ENCODE measurements around the gene ARHGEF28. TPM values are rescaled to one million over a fixed set of nuclear protein-coding genes. Genes with fewer than 3 reads are reported as not detected.

Gene ARHGEF28
- total RNA-seq, 4 donors from 2014 or later: 16.9 to 29.7 (median 25.7) TPM

- WGBS, 2 donors (ENCODE audit: low coverage in 1 of 2): 90 to 100% methylated on average over 1 to 2 of the region's 2 CpGs
- TF ChIP-seq EP300 (IDR thresholded peaks at IDR 0.05) (no peak), POLR2A (IDR thresholded peaks at IDR 0.05) (no peak), POLR2AphosphoS5 (IDR thresholded peaks at IDR 0.05) (no peak), CTCF (IDR thresholded peaks at IDR 0.05) (no peak)
- no peak overlapping the region for H3K27ac ChIP-seq
- H3K4me1 ChIP-seq: no peaks in the 10 kb centered on the region
- H3K9me3 ChIP-seq: no peaks in the 10 kb centered on the region
- H3K4me3 ChIP-seq: no peak overlapping the region
- H3K36me3 ChIP-seq: peaks cover 0 to 7% of the 10 kb centered on the region in 2 donors
- no peaks in the 10 kb centered on the region for H3K27me3 ChIP-seq
- no peak for ATAC-seq
These were observed 182.9 kb downstream of the ARHGEF28 start for GRCh38 chr5:73808911-73809310.

DNA sequence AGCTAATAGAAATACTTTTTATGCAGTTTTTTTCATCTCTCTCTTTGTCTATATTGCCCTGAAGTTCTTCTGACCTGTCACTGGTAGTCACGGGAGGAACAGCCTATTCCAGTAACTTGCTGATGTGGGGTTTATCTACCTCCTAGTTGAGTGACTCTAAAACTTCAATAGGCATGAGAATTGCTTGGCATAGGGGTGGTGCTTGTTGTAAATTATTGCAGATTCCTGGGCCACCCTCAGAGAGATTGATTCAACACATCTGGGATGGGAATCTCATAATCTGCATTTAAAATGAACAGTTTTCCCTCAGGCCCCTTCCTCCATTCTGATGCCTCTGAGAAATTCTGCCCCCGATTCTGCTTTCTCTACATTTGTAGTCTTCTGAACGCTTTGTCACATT lies 184.4 kb downstream of the ARHGEF28 start:
- H3K27ac ChIP-seq: no peak overlapping the region

GRCh38 chr5:73812457-73812856 lies 186.5 kb downstream of the ARHGEF28 start:
- no peak for ATAC-seq
- WGBS, 2 donors (ENCODE audit: low coverage in 1 of 2): 77 to 79% methylated on average over 4 to 5 of the region's 6 CpGs
- no peak overlapping the region for H3K27ac ChIP-seq

More for the DNA sequence above, 184.4 kb downstream of the ARHGEF28 start:
- TF ChIP-seq CTCF (IDR thresholded peaks at IDR 0.05) (no peak), POLR2A (IDR thresholded peaks at IDR 0.05) (no peak), EP300 (IDR thresholded peaks at IDR 0.05) (no peak), POLR2AphosphoS5 (IDR thresholded peaks at IDR 0.05) (no peak)
- no peaks in the 10 kb centered on the region for H3K9me3 ChIP-seq
- no peak for ATAC-seq
- H3K4me1 ChIP-seq: no peaks in the 10 kb centered on the region
- 88 to 91% methylated on average over 3 of the region's 3 CpGs for WGBS, 2 donors (ENCODE audit: low coverage in 1 of 2)
- peaks cover 0 to 7% of the 10 kb centered on the region in 2 donors for H3K36me3 ChIP-seq
- no peak overlapping the region for H3K4me3 ChIP-seq
- no peaks in the 10 kb centered on the region for H3K27me3 ChIP-seq

GRCh38 chr5:73812962-73813588 lies 187.1 kb downstream of the ARHGEF28 start:
- H3K27me3 ChIP-seq: no peaks in the 10 kb centered on the region
- no peak overlapping the region for H3K4me3 ChIP-seq
- H3K36me3 ChIP-seq: peaks cover 0 to 7% of the 10 kb centered on the region in 2 donors
- ATAC-seq: no peak
- H3K9me3 ChIP-seq: no peaks in the 10 kb centered on the region
- no peaks in the 10 kb centered on the region for H3K4me1 ChIP-seq
- no peak overlapping the region for H3K27ac ChIP-seq
- TF ChIP-seq EP300 (IDR thresholded peaks at IDR 0.05) (no peak), CTCF (IDR thresholded peaks at IDR 0.05) (no peak), POLR2AphosphoS5 (IDR thresholded peaks at IDR 0.05) (no peak), POLR2A (IDR thresholded peaks at IDR 0.05) (no peak)
- WGBS, 2 donors (ENCODE audit: low coverage in 1 of 2): 72 to 74% methylated on average over 7 to 9 of the region's 9 CpGs

More at GRCh38 chr5:73812457-73812856, 186.5 kb downstream of the ARHGEF28 start:
- H3K27me3 ChIP-seq: no peaks in the 10 kb centered on the region
- H3K4me1 ChIP-seq: no peaks in the 10 kb centered on the region
- no peaks in the 10 kb centered on the region for H3K9me3 ChIP-seq
- no peak for TF ChIP-seq POLR2AphosphoS5 (IDR thresholded peaks at IDR 0.05)
- no peak for TF ChIP-seq POLR2A (IDR thresholded peaks at IDR 0.05)
- no peak for TF ChIP-seq CTCF (IDR thresholded peaks at IDR 0.05)
- TF ChIP-seq EP300 (IDR thresholded peaks at IDR 0.05): no peak
- peaks cover 0 to 7% of the 10 kb centered on the region in 2 donors for H3K36me3 ChIP-seq
- no peak overlapping the region for H3K4me3 ChIP-seq

DNA sequence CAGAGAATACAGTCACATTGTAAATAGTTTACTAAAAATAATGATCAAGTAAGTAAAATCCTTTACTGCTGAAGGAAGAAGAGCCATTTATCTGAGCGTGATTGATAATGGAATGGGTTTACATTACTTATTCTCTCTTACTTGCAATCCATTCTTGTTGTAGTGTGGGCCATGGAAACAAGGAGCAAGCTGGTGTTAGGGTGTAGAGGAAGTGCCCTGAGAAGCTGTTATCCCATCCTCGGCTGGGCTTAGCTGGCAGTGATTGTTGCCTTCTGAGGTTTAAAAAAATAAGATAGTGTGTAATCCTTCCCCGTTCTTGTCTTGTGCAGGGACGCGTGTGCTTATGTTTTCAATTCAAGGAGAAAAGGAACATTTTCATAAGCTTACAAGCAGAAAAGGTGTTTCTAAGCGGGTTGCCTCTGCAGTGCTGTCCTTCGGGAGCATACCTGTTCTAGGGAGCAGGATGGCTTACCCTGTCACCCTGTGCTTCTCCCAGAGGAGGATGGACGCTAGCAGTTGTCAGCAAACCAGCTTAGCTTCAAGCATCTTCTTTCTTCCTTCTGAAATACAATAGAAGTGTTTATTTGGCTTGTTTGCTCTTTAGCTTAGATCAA lies 188.3 kb downstream of the ARHGEF28 start:
- Histone ChIP-seq H3K4me3 (no peak overlapping the region), H3K9me3 (no peaks in the 10 kb centered on the region), H3K4me1 (no peaks in the 10 kb centered on the region), H3K27ac (no peak overlapping the region), H3K36me3 (peaks cover 0 to 7% of the 10 kb centered on the region in 2 donors), H3K27me3 (no peaks in the 10 kb centered on the region)
- WGBS, 2 donors (ENCODE audit: low coverage in 1 of 2): 67 to 84% methylated on average over 3 to 8 of the region's 8 CpGs
- TF ChIP-seq POLR2AphosphoS5 (IDR thresholded peaks at IDR 0.05) (no peak), POLR2A (IDR thresholded peaks at IDR 0.05) (no peak), EP300 (IDR thresholded peaks at IDR 0.05) (no peak), CTCF (IDR thresholded peaks at IDR 0.05) (no peak)
- ATAC-seq: no peak
